ENCODE measurements around the gene TCFL5.

Gene TCFL5

DNA sequence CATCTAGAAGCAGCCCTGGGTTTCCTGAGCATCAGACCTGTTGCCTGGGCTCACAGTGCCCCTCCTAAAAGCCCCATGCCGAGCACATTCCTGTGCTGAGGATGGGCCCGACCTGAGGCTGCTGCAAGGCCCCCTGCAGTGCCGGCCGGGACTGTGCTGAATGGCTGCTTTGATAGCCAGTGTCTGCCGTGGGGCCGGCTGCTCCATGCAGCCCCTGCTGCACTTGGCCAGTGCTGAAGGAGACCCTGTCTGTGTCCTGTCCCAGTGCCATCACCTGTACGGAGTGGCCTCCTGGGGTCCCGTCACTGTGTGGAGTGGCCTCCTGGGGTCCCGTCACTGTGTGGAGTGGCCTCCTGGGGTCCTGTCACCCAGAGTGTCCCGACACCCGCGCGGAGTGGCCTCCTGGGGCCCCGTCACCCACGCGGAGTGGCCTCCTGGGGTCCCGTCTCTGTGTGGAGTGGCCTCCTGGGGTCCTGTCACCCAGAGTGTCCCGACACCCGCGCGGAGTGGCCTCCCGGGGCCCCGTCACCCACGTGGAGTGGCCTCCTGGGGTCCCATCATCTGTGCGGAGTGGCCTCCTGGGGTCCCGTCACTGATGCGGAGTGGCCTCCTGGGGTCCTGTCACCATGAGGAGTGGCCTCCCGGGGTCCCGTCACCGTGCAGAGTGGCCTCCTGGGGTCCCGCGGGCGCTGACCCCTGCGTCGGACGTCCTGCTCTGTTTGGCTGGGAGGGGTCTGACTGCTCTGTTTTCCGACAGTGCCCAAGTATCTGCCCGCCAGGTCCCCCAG, 37.7 kb downstream of the TCFL5 start:
- DNase-seq (ENCODE audit: low read depth in 2 of 2): no peak

DNA sequence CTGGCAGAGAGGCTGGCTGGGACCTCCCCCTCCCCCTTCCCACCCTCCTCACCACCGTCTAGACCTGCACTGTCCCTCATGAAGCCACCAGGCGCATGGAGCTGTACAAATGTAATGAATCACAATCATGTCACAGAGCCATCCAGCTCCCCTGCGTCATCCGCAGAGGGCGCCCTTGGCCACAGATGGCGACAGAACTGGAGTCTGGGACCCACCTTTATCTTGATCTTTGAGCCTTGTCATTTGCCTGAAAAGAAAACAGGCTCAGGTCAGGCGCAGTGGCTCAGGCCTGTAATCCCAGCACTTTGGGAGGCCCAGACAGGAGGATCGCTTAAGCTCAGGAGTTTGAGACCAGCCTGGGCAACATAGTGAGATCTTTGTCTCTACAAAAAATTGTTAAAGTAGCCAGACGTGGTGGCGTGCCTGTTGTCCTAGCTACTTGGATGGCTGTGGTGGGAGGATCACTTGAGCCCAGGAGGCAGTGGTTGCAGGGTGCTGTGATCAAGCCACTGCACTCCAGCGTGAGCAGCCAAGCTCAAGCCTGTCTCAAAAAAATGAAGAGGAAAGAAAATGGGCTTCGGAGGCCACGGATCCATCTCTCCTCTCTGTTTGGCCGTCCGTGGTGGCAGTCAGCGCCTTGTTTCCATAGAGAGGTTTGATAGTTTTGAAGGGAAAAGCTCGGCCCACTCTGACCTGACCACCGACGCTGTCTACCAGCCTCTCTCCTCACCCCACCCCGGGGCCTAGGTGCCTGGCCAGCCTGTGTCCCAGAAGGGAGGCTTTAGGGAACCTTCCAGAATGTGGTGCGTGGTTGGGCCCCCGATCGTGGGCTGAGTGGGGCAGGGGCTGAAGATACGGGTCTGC, 38.6 kb downstream of the TCFL5 start:
- peak; percentile 52 to 59 for DNase-seq (ENCODE audit: low read depth in 2 of 2)

DNA sequence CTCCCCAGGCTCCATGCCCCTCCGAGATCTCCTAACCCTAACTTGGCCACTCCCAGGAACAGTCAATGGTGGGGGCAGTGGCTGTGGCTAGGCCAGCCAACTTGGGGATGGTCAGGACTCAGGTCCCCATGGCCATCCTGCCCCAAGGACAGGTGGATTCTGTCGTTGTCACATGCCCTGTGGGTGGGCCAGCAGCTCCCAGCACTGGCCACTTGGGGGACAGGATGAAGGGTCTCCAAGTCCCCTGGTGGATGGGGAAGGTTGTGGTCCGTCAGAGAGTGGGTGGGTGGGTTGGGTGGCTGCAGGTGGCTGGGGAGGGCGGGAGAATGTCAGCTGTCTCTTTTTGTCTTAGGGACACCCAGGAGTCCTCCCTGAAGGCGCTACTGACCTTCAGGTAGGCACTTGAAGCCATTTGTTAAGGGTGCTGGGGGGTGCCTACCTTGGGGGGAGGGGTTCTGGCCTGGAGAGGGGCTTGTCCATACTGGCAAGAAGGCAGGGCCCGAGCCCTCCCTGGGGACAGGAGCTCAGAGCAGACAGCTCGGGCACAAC, 39.3 kb downstream of the TCFL5 start:
- no peak for DNase-seq (ENCODE audit: low read depth in 2 of 2)

DNA sequence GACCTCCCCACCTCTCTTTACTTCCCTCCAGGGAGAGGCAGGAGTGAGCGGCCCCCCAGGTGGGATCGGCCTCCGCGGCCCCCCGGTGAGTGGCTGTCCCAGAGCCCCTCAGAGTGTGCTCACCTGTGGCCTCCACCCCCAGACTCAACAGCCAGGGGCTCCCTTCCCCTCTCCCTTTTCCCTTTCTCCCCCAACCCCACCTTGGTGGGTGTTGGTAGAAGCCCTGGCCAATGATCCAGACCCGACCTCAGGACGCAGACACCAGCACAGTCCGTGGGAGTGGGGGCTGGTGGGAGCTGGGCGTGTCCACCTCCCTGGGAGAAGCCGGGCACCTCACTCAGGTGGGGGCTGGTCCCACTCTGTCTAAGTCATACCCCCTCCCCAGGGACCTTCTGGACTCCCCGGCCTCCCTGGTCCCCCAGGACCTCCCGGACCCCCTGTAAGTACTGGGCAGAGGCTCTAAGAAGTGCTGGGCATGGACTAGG, 39.9 kb downstream of the TCFL5 start:
- DNase-seq (ENCODE audit: low read depth in 2 of 2): no peak

DNA sequence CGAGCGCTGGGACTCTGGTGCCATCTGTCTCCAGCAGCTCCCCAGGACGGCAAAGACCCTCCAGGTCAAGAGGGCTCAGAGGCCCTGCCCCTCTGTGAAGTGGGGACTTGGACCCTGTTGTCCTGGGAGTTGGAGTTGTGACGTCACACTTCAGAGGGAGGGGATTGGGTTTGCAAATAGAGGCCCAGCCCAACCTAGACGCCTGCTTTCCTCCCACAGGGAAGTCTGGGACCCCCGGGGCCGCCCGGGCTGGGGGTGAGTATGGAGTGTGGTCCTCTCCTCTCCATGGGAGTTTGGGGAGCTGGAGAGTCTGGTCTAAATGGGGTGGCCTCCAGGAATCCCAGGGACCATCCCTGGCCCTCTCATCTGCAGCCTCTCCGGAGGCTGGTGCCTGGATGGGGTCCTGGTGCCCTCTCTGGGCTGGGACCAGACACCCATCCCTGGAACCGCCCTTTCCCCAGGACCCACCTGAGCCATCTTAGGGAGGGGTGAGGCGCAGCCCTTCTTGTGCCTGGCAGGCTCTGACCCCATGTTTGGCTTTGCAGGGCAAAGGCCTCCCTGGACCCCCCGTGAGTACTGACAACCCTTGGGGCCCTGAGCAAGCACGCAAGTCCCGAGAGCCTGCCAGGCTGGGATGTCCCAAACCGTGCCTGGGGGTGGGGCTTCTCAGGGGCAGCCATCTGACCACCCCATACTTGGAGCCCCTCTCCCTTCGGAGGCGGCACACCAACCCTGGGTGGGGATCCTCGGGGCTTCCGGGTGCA, 40.5 kb downstream of the TCFL5 start:
- no peak for DNase-seq (ENCODE audit: low read depth in 2 of 2)

DNA sequence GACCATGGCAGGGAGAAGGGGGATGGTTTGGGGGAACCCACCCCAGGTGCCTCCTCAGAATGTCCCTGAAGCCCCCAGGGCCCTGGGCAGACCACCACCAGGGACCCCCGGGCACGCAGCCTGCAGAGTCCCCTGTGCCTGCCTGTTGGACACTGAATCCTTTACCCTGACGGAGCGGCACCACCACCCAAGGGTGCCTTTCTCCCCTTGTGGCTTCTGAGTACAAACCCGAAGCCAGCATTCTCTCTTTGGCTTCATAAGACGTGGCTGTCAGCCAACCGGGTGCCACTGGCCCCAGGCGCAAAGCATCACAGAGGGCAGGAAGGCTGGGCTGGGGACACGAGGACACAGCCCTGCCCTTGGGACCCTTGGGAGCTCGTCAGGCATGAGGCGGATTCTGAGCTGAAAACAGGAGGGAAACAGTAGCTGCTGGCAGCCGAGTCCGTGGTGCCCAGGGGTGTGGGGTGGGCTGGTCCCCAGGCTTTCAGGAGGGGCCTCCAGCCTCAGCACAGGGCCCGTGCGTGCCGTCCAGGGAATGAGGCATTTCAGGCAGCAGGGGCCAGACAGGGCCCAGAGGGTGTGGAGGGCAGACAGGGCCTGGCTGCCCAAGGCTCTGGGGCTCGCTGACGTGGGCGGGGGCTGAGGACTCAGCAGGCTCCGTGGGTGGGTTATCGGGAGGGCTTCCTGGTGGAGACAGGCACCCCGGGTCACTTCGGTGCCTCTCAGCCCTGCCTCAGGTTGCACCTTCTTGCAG, 41.2 kb downstream of the TCFL5 start:
- DNase-seq (ENCODE audit: low read depth in 2 of 2): no peak

DNA sequence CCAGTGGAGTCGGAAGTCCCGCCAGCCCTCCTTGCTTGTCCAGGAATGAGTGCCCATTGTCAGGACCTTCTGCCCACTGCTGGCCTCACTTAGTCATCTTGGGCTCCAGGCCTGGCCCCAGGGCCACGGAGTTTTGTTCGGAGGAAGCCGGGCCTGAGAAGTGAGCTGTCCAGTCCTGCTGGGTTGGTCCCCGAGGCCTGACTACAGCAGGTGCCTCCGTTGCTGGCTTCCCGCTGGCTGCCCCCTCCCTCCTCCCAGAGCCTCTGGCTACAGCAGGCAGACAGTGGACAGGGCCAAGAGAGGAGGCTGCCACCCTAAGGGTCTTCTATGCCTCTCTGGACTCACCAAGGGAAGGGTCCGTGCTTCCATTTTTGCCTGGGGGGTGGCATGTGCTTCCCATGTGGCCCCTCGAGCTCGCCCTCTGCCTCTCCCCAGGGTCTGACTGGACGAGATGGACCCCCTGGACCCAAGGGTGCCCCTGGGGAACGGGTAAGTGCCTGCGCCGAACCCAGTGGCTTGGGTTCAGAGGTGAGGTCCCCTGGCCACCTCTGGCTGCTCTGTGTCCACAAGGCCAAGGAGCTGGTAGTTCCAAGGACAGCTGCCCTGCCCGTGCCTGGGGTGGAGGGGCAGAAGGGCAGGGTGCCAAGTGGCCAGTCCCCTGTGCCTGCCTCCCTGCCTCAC, 42.0 kb downstream of the TCFL5 start:
- DNase-seq (ENCODE audit: low read depth in 2 of 2): no peak

DNA sequence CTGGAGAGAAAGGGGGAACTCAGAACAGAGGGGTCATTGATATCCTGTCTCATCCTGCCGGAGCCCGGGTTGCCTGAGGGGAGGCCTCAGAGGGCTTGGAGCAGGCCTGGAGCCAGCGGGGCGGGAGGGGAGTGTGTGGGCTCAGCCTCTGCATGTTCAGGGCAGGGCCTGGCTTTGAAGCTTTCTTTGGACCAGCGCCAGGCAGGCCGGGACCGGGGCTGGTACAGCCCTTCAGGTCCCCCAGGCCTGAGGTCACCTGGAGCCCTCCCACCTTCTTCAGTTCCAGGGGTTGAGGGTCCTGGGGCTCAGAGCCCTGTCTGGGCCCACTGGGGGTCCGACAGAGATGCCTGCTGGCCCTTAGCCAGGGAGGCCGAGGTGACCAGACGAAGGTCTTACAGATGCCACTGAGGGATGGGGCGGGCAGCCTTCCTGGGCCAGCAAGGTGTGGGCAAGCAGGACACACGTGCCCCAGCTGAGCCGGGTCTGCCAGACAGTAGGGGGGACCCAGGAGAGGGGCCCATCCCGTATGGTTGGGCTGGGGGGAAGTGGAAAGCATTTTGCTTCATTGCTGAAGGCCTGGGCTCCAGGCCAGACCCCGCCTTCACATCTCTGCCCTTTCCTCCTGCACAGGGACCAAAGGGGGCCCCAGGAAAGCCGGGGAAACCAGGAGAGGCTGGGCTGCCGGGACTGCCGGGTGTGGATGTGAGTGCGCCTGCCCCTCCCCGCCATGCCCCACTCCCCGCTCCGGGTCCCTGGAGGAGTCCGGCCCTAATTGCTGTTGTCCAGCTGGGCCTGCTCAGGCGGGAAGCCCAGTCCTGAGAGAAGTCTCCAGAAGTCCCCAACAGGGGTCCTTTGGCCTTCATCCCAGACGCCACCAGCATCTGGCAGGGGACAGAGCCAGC, 42.8 kb downstream of the TCFL5 start:
- DNase-seq (ENCODE audit: low read depth in 2 of 2): no peak

DNA sequence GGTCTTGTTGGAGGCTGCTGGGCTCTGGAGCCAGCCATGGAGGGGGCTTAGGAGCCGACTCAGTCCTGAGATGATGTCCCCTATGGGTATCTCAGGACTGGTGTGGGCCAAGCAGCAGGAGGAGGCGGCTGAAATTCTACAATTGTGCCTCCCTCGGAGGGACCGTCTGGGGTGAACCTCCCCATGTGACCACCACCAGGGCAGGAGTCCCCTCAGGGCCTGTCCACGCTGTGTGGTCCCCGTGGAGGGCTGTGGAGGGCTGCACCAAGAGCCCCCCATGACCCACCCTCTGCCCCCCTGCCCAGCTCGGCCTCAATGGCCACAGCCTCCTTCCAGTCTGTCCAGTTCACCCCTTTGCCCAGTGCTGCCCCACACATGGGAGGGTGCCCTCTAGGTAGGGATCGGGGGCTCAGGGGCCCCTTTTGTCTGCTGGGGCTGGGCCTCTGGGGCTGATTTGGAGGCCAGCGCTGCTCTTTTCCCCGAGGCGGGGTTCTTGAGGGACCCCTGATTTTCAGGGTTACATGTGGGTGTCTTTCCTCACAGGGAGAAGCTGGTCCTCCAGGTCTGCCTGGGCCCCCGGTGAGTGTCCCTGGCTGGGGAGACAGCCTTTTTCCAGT, 43.5 kb downstream of the TCFL5 start:
- no peak for DNase-seq (ENCODE audit: low read depth in 2 of 2)

DNA sequence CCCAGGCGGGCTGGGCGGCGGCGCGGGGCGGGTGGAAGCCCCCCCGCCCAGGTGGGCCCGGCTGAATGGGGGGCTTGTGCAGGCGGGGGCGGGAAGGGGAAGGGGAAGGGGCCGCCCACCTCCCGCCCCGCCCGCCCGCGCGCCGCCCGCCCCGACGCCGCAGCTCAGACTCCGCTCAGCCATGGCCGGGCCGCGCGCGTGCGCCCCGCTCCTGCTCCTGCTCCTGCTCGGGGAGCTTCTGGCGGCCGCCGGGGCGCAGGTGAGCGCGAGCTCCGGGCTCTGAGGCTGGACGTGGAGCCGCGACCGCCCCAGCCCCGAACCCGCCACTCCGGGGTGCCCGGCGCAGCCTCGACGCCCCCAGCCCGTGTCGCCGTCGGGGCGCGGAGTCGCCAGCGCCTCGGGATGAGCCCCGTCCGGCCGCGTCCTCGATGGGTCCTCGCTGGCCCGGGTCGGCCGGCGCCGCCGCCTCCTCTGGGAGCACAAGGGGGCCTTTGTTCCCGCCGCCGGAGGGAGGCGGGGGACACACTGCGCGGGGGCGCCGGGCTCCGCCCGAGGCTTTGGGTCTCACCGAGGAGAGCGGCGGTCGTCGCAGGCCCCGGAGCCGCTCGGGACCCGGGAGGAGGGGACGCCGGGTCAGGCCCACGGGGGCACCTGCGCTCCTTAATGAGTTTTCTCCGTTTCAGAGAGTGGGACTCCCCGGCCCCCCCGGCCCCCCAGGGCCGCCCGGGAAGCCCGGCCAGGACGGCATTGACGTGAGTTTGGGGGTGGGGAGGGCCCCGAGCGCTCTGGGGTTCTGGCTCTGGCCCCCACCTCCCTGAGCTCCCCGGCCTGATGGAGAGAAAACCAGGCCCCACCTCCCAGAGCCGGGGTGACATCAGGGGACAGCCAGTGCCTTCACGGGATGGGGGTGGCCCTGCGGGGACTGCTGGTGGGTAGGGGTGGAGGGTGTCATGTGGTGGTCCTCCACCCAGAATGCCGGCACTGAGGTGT, 44.4 kb downstream of the TCFL5 start, which contains the start of gene COL9A3:
COL9A3 (plus strand) TSS at position 167 of the 990 bp plus-strand sequence; CDS start at position 182, 15 bp downstream.
- DNase-seq (ENCODE audit: low read depth in 2 of 2): no peak

DNA sequence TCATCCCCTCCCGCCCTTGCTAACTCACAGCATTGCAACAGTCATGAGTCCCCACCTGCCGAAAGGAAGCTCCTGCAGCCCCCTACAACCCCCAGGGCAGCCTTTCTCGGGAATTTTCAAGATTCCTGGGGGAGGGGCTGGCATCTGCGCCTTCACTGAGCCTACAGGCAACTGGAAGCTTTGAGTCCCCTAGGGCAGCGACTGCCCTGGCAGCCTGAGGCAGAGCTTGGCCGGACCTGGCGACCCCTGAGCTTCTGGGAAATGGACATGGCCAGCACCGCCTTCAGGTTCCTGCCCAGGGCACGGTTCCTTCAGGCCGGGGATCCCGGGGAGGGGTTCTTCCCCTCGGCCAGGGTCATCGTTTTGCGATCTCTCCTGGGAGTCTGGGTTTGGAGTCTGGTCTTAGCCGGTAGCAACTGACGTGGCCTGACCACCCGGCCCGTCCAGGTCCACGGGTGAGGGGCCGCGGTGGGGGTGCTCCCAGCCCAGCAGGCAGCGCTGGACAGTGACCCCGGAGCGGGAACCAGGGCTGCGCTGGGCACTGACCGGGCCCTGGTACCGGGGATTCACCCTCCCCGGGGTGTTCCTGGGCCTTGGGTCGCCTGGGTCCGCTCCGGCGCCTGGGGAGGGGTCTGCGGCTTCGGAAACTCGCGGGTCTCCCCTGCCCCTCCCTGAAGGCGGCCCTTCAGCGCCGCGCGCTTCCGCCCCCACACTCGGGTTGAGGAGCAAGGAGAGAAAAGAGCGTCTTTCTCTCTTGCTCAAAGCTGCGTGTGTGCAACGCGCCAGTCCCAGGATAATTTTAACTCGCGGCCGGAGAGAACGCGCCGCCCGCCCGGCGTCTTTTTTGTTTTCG, 45.4 kb downstream of the TCFL5 start:
- no peak for DNase-seq (ENCODE audit: low read depth in 2 of 2)

DNA sequence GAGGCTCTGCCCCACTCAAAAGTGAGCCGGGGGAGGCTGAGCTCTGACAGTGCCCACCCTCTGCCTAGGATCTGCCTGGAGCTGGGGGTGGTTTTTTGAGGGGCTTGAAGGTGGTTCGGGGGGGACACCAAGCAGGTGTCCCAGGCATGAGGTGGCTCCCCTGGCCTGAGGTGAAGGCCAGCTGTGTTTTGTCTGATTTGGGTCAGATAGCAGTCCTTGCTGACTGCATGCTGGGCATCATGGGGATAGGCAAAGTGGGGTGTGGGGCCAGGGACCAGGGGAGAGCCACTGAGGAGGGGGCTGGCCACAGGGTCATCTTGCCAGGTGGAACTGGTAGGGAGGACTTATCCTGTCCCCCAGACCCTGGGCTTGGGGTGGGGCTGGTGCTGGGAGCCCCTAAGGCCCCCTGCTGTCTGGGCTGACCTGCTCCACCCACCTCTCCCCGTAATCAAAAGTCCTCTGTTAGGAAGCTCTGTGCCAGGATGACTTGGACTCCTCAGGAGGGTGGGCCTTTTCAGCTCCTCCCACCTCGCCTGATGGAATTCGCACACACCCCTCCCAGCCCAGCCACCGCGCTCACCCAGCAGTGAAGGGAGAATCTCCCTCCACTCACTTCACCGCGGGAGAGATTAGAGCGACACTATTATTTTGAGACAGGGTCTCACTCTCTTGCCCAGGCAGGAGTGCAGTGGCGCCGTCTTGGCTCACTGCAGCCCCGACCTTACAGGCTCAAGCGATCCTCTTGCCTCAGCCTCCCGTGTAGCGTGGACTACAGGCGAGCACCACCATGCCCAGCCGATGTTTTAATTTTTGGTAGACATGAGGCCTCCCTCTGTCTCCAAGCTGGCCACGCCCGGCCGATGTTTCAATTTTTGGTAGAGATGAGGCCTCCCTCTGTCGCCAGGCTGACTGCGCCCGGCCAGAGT, 46.3 kb downstream of the TCFL5 start:
- DNase-seq (ENCODE audit: low read depth in 2 of 2): no peak

DNA sequence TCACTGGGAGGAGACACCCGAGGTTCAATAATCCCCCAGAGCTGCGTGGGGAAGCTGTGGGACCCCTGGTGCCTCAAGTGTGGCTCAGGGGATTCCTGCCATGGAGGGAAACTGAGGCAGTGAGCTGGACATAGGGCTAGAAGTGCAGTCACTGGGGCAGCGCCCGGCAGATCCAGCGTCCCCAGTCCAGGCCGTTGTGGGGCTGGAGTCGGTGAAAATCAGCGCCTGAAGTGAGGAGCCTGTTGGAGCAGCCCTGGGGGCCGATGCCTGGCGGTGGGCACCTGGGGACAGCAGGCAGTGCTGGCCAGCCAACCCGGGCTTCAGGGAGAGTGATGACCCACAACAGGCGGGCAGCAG, 46.9 kb downstream of the TCFL5 start:
- no peak for DNase-seq (ENCODE audit: low read depth in 2 of 2)

DNA sequence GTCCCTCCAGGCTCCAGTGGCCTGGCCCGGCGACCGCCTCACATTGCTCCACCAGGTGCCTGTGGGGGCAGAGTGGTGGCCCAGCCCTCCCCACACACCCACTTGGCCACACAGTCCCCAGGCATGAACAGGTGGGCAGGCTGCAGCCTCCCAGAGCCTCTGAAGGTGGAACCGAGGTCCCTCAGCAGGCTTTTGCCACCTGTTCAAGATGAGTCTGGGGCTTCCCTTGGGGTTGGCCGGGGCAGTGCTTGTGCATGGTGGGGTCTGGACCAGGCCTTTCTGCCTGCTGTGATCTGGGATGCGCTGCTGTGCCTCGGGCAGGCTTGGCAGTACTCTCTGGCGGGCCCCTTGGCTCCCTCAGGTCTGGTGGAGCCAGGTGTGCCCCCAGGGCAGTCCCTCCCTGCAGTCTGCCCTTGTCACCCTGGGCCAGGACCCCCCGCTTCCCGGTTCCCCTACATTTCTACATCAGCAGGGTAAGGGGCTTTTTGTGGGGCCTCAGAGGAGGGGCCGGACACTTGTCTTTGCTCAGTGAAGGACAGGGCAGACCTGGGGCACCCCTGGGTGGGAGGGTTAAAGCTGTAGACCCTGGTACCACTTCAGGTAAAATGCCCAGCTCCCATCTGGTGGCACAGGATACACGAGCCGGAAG, 47.4 kb downstream of the TCFL5 start:
- DNase-seq (ENCODE audit: low read depth in 2 of 2): no peak

DNA sequence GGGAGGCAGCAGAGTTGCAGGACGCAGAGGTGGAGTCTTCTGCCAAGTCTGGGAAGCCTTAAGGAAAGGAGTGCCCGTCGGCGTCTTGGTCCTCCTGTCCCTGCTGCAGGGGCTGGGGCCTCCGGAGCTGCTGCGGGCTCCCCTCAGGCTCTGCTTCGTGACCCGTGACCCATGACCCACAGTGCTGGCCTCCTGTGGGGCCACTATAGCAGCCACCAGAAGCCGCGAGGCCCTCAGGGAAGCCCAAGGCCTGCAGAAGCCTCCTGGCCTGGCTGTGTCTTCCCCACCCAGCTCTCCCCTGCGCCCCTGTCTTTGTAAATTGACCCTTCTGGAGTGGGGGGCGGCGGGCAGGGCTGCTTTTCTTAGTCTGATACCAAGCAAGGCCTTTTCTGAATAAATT, 48.0 kb downstream of the TCFL5 start:
- no peak for DNase-seq (ENCODE audit: low read depth in 2 of 2)
